Smooth muscle cell (in vitro differentiated cells): Measurements from ENCODE around the gene TPO. TPM values are rescaled to one million over a fixed set of nuclear protein-coding genes. Genes with fewer than 3 reads are reported as not detected.

Experiments used
- DNase-seq: peaks from one replicate; lab custom pipeline; 2025; ENCODE audit not compliant: unreplicated experiment; lab: John Stamatoyannopoulos, UW
- H2AFZ ChIP-seq: fragments of 200-600 bp; sonication (generic); 2 replicates; pipeline ENCODE4 v1.6.0; 2016; ENCODE audit warnings: antibody characterized with exemption, low read depth, mild to moderate bottlenecking
- H3F3A ChIP-seq: fragments of 200-600 bp; sonication (generic); 2 replicates; pipeline ENCODE4 v1.6.0; 2017; ENCODE audit warnings: antibody characterized with exemption, low read depth
- H3K27ac ChIP-seq: fragments of 200-600 bp; sonication (generic); 2 replicates; pipeline ENCODE4 v1.5.1; 2016; ENCODE audit warnings: low read depth, mild to moderate bottlenecking
- H3K27me3 ChIP-seq: fragments of 200-600 bp; sonication (generic); 2 replicates; pipeline ENCODE4 v1.6.1; 2016; ENCODE audit warnings: low read depth, mild to moderate bottlenecking
- H3K36me3 ChIP-seq: fragments of 200-600 bp; sonication (generic); 2 replicates; pipeline ENCODE4 v1.5.1; 2016; ENCODE audit warnings: low read depth
- H3K4me1 ChIP-seq: fragments of 200-600 bp; sonication (generic); 2 replicates; pipeline ENCODE4 v1.5.1; 2016; ENCODE audit warnings: low read depth
- H3K4me2 ChIP-seq: fragments of 200-600 bp; sonication (generic); 2 replicates; pipeline ENCODE4 v1.6.0; 2016; ENCODE audit warnings: mild to moderate bottlenecking
- H3K4me3 ChIP-seq: fragments of 200-600 bp; sonication (generic); 2 replicates; pipeline ENCODE4 v1.5.1; 2016; ENCODE audit warnings: mild to moderate bottlenecking
- H3K79me2 ChIP-seq: fragments of 200-600 bp; sonication (generic); 2 replicates; pipeline ENCODE4 v1.6.0; 2016; ENCODE audit warnings: low read depth, mild to moderate bottlenecking
- H3K9ac ChIP-seq: fragments of 200-600 bp; sonication (generic); 2 replicates; pipeline ENCODE4 v1.6.0; 2016; ENCODE audit warnings: low read depth
- H3K9me3 ChIP-seq: fragments of 200-600 bp; sonication (generic); replicated peaks from 2 replicates; pipeline ENCODE4 v1.5.1; 2016; ENCODE audit warnings: low read depth
- H4K20me1 ChIP-seq: fragments of 200-600 bp; sonication (generic); 2 replicates; pipeline ENCODE4 v1.6.0; 2016; ENCODE audit warnings: low read depth
- WGBS: methylation state at CpG from one replicate; pipeline ENCODE4 v1.1.7; 2016; ENCODE audit warnings: low lambda C conversion rate; 5-methylcytosine and 5-hydroxymethylcytosine counted together
- polyA plus RNA-seq: library from polyadenylated mRNA; unstranded; fragments of >200 nt; fragmentation: Nextera tagmentation; extraction: Ambion mirVana; gene quantifications from 2 replicates; pipeline ENCODE4 v1.2.1, GENCODE V29; 2016
- total RNA-seq: library from RNA; depleted of rRNA; stranded (reverse); fragments of >200 nt; gene quantifications from 2 replicates; pipeline ENCODE4 v1.2.3, GENCODE V29; 2014
- TF ChIP-seq, protein P1 (sequence below): fragments of 200-600 bp; sonication (generic); IDR thresholded peaks from 2 replicates; pipeline ENCODE4 v1.5.1; 2017; ENCODE audit warnings: borderline replicate concordance, mild to moderate bottlenecking, antibody characterized with exemption; ENCODE audit not compliant: insufficient read depth, poor library complexity, severe bottlenecking

TPO gene
- total and polyA plus RNA-seq, 2 experiments from 2014 or later, result not detected

DNA sequence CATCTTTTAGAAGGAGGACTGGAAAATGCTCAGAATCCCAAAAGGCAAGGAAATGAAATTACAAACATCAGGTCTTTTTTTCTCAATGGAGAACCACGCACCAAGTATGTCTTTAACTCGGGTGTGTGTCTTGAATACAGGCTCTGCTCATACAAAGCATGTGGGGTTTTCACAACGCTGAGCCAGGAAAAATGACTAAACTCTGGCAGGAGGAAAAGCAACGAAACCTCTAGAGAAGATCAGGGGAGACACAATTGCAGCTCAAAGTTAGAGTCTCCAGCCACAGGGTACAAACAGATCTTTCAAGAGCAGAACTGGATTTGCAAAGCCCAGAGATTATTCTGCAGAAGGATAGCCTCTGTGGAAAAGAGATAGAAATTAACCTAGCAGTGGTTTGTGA is 42.8 kb upstream of the TPO start:
- H2AFZ ChIP-seq, result no peak overlapping the region
- H3K27ac ChIP-seq, result no peak overlapping the region
- H3K4me2 ChIP-seq, result no peak overlapping the region
- no peaks in the 10 kb centered on the region for H4K20me1 ChIP-seq
- no peaks in the 10 kb centered on the region for H3K36me3 ChIP-seq
- H3K4me3 ChIP-seq, result no peak overlapping the region
- 83% methylated on average over 4 of the region's 4 CpGs for WGBS
- no peaks in the 10 kb centered on the region for H3K4me1 ChIP-seq
- TF ChIP-seq, protein P1, sequence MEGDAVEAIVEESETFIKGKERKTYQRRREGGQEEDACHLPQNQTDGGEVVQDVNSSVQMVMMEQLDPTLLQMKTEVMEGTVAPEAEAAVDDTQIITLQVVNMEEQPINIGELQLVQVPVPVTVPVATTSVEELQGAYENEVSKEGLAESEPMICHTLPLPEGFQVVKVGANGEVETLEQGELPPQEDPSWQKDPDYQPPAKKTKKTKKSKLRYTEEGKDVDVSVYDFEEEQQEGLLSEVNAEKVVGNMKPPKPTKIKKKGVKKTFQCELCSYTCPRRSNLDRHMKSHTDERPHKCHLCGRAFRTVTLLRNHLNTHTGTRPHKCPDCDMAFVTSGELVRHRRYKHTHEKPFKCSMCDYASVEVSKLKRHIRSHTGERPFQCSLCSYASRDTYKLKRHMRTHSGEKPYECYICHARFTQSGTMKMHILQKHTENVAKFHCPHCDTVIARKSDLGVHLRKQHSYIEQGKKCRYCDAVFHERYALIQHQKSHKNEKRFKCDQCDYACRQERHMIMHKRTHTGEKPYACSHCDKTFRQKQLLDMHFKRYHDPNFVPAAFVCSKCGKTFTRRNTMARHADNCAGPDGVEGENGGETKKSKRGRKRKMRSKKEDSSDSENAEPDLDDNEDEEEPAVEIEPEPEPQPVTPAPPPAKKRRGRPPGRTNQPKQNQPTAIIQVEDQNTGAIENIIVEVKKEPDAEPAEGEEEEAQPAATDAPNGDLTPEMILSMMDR, result no peak
- no peaks in the 10 kb centered on the region for H3K9me3 ChIP-seq
- H3K27me3 ChIP-seq, result no peaks in the 10 kb centered on the region
- no peak overlapping the region for H3K9ac ChIP-seq
- H3F3A ChIP-seq, result no peaks in the 10 kb centered on the region
- DNase-seq, result no peak
- H3K79me2 ChIP-seq, result no peaks in the 10 kb centered on the region

DNA sequence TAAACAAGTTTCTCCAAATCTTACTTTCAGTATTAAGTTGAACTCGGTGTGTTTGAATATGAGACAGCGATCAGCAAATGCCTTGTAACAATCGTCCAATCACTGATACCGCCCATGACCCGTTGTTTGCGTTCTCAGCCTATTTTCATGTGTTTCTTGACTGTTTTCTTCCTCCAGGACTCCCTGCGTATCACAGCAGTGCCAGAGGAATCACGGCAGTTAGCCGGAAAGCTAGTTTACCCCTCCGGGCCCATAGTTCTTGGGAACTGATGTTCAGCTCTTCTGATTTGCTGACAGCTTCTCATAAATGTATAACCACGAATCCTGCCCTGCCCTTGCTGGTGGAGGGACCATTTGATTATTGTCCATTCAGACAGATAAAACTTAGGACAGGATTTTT is 42.2 kb upstream of the TPO start:
- Histone ChIP-seq H3K36me3 (no peaks in the 10 kb centered on the region), H3K4me1 (no peaks in the 10 kb centered on the region), H3F3A (no peaks in the 10 kb centered on the region), H4K20me1 (no peaks in the 10 kb centered on the region), H3K27me3 (no peaks in the 10 kb centered on the region), H3K4me2 (no peak overlapping the region), H3K27ac (no peak overlapping the region), H2AFZ (no peak overlapping the region), H3K79me2 (no peaks in the 10 kb centered on the region), H3K9ac (no peak overlapping the region), H3K9me3 (no peaks in the 10 kb centered on the region), H3K4me3 (no peak overlapping the region)
- no peak for DNase-seq
- WGBS, result 89% methylated on average over 11 of the region's 11 CpGs
- TF ChIP-seq, protein P1, result no peak

- H2AFZ ChIP-seq, result no peak overlapping the region
- H4K20me1 ChIP-seq, result no peaks in the 10 kb centered on the region
- H3K4me1 ChIP-seq, result no peaks in the 10 kb centered on the region
- H3K4me3 ChIP-seq, result no peak overlapping the region
- no peak overlapping the region for H3K4me2 ChIP-seq
- H3K27me3 ChIP-seq, result peaks cover 4% of the 10 kb centered on the region
- no peaks in the 10 kb centered on the region for H3K79me2 ChIP-seq
- WGBS, result 90% methylated on average over 12 of the region's 12 CpGs
- no peaks in the 10 kb centered on the region for H3F3A ChIP-seq
- no peak overlapping the region for H3K27ac ChIP-seq
- no peak overlapping the region for H3K9ac ChIP-seq
- no peaks in the 10 kb centered on the region for H3K36me3 ChIP-seq
- TF ChIP-seq, protein P1, result no peak
- DNase-seq, result no peak
- no peaks in the 10 kb centered on the region for H3K9me3 ChIP-seq
Observed at GRCh38 chr2:1373830-1374229, 39.4 kb upstream of the TPO start.

- H3K4me1 ChIP-seq, result no peaks in the 10 kb centered on the region
- H3F3A ChIP-seq, result no peaks in the 10 kb centered on the region
- H3K4me2 ChIP-seq, result no peak overlapping the region
- H3K36me3 ChIP-seq, result no peaks in the 10 kb centered on the region
- H3K27me3 ChIP-seq, result peaks cover 4% of the 10 kb centered on the region
- no peak overlapping the region for H2AFZ ChIP-seq
- H3K9ac ChIP-seq, result no peak overlapping the region
- TF ChIP-seq, protein P1, result no peak
- no peak overlapping the region for H3K27ac ChIP-seq
- H4K20me1 ChIP-seq, result no peaks in the 10 kb centered on the region
- WGBS, result 88% methylated on average over 11 of the region's 11 CpGs
- no peaks in the 10 kb centered on the region for H3K79me2 ChIP-seq
- H3K4me3 ChIP-seq, result no peak overlapping the region
- no peaks in the 10 kb centered on the region for H3K9me3 ChIP-seq
- no peak for DNase-seq
Observed at GRCh38 chr2:1374287-1374686, 39.0 kb upstream of the TPO start.
